Gastrocnemius medialis (tissue), 4 donors: ENCODE measurements around the gene SV2C.

ENCODE experiments used
- CTCF ChIP-seq, 5 experiments: fragments of 450-650 bp in 3 of 5; fragments of 200-600 bp in 2 of 5; sonication (generic) in 2 of 5; IDR thresholded peaks in 4 of 5; conservative IDR thresholded peaks in 1 of 5; 1 replicate in 4 of 5; 2 replicates in 1 of 5; pipeline ENCODE4 v1.5.1; 2016 to 2019; ENCODE audit warnings: antibody characterized with exemption in 5 of 5, mild to moderate bottlenecking in 3 of 5, moderate library complexity in 3 of 5
- POLR2A ChIP-seq, 2 donors: fragments of 450-650 bp; IDR thresholded peaks; one replicate each; pipeline ENCODE4 v1.6.1; 2017; ENCODE audit warnings: antibody characterized with exemption in 2 of 2, mild to moderate bottlenecking in 2 of 2, moderate library complexity in 2 of 2

- TF ChIP-seq CTCF (IDR thresholded peaks at IDR 0.05 in 4 of 5, conservative IDR thresholded peaks at IDR 0.05 in 1 of 5) (no peak), POLR2A (IDR thresholded peaks at IDR 0.05) (no peak)
Observed at GRCh38 chr5:76202182-76202581, 119.0 kb downstream of the SV2C start.
